Common myeloid progenitor, CD34-positive (primary cell): Measurements from ENCODE around the gene UPB1.
"Not testable (repeated sequence)": the region's sequence is repeated elsewhere in the genome, so short reads cannot be mapped to it uniquely, and the experiment has no call there.

ENCODE experiments used
- CTCF ChIA-PET: fragments of 350-600 bp; sonication (Branson Sonifier 250); formaldehyde crosslinking; loops from one replicate; lab custom pipeline; 2021; ENCODE audit warnings: antibody characterized with exemption; lab: Charles Lee
- POLR2A ChIA-PET: fragments of 350-600 bp; sonication (Branson Sonifier 250); formaldehyde crosslinking; loops from one replicate; lab custom pipeline; 2021; ENCODE audit warnings: antibody characterized with exemption; lab: Charles Lee
- DNase-seq, 3 donors: peaks; one replicate each; pipeline versions ENCODE4 v3.0.0 to v3.0.0-alpha.2; 2013
- H3K27ac ChIP-seq, 2 experiments: 1 replicate in 1 of 2; 2 replicates in 1 of 2; pipeline ENCODE4 v1.7.0; 2013; ENCODE audit warnings: inconsistent platforms in 2 of 2, low read length in 2 of 2, mild to moderate bottlenecking in 2 of 2, low read depth in 1 of 2, moderate library complexity in 1 of 2; ENCODE audit not compliant: severe bottlenecking in 2 of 2, insufficient read depth in 1 of 2, poor library complexity in 1 of 2
- H3K27me3 ChIP-seq, 5 experiments: replicated peaks in 2 of 5; 1 replicate in 3 of 5; 2 replicates in 2 of 5; pipeline versions ENCODE4 v1.6.1 to v1.7.0; 2013; ENCODE audit warnings: low read length in 4 of 5, mild to moderate bottlenecking in 2 of 5, moderate library complexity in 2 of 5, inconsistent platforms in 1 of 5; ENCODE audit not compliant: insufficient read depth in 5 of 5, control insufficient read depth in 4 of 5
- H3K36me3 ChIP-seq, 4 experiments: 1 replicate in 2 of 4; 2 replicates in 2 of 4; pipeline versions ENCODE4 v1.6.1 to v1.7.0; 2013; ENCODE audit warnings: low read length in 3 of 4, control low read depth in 1 of 4, mild to moderate bottlenecking in 1 of 4; ENCODE audit not compliant: control insufficient read depth in 4 of 4, insufficient read depth in 4 of 4
- H3K4me1 ChIP-seq, 4 experiments: 1 replicate in 3 of 4; 2 replicates in 1 of 4; pipeline versions ENCODE4 v1.6.1 to v1.7.1; 2013; ENCODE audit warnings: low read length in 3 of 4, mild to moderate bottlenecking in 3 of 4, control low read depth in 1 of 4, inconsistent platforms in 1 of 4, moderate library complexity in 1 of 4; ENCODE audit not compliant: control insufficient read depth in 4 of 4, insufficient read depth in 4 of 4; ENCODE audit errors: control extremely low read depth in 1 of 4
- H3K4me3 ChIP-seq, 7 experiments: 1 replicate in 4 of 7; 2 replicates in 3 of 7; pipeline versions ENCODE4 v1.5.1 to v1.7.0; 2013; ENCODE audit warnings: mild to moderate bottlenecking in 7 of 7, low read length in 6 of 7, moderate library complexity in 6 of 7, inconsistent platforms in 2 of 7, low read depth in 2 of 7, control low read depth in 1 of 7; ENCODE audit not compliant: insufficient read depth in 4 of 7, control insufficient read depth in 1 of 7; ENCODE audit errors: extremely low read depth in 1 of 7
- H3K9me3 ChIP-seq, 5 experiments: 1 replicate in 4 of 5; 2 replicates in 1 of 5; pipeline versions ENCODE4 v1.6.1 to v1.7.1; 2013; ENCODE audit warnings: low read length in 4 of 5, mild to moderate bottlenecking in 2 of 5, inconsistent platforms in 1 of 5, low read depth in 1 of 5, moderate library complexity in 1 of 5; ENCODE audit not compliant: control insufficient read depth in 4 of 5, insufficient read depth in 2 of 5; ENCODE audit errors: control extremely low read depth in 1 of 5
- WGBS: methylation state at CpG from one replicate; pipeline ENCODE4 v1.1.5; 2013; ENCODE audit not compliant: insufficient coverage; 5-methylcytosine and 5-hydroxymethylcytosine counted together

Gene UPB1

DNA sequence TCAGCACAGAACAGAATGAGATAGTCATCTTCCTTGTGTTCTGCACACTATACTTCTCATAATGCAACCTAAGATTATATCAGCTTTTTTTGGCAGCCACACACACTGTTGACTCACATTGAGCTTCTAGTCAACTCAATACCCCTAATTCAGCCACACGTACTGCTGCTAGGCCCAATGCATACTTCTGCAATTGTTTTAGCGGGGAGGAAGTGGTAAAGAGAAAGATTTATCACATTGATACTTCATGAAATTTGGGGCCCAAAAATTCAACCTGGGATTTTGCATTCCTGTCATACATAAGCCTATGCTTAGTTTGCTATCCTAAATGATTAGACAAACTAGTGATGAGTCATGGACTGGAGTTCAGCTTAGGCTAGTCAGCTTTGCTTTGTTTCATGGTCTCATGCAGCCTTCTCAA is 8.6 kb upstream of the UPB1 start:
- Histone ChIP-seq H3K4me1 (peaks cover 0 to 11% (median 5%) of the 10 kb centered on the region in 4 experiments), H3K4me3 (no peak overlapping the region), H3K27me3 (no peaks in the 10 kb centered on the region), H3K9me3 (no peaks in the 10 kb centered on the region), H3K27ac (no peak overlapping the region), H3K36me3 (no peaks in the 10 kb centered on the region)
- DNase-seq, result peak in 2 of 3 donors; percentile 86 to 90
- CTCF ChIA-PET, result interaction anchor here (0.6 to 2.9 kb wide), 8 partner anchors 14 to 65 kb away, joined by 3 to 14 read pairs (median 4); partner anchors contain the start of gene ADORA2A
- POLR2A ChIA-PET, result no interaction called here
- no CpG with 5 or more reads among the region's 2 CpGs for WGBS

DNA sequence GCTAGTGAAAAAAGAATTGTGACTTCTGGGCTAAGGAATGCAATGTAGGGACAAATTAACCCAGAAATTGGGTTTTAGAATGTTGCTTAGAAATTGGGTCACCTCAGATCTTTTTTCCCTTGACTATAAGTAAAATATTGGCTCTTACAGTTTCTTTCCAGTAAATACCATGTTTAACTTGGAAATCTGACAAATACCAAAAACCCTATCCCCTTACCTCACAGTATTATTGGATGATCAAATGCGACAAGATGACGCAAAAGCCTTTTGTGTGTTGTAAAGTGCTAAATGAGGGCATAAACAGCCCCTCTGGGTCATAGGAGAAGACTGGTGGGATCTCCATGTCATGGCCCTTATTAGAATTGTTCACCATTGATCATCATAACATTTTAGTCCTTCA is 6.1 kb upstream of the UPB1 start:
- Histone ChIP-seq H3K27me3 (peaks cover 0 to 13% (median 9%) of the 10 kb centered on the region in 5 experiments), H3K4me3 (no peak overlapping the region), H3K36me3 (no peaks in the 10 kb centered on the region), H3K4me1 (peaks cover 0 to 7% (median 3%) of the 10 kb centered on the region in 4 experiments), H3K9me3 (no peaks in the 10 kb centered on the region), H3K27ac (no peak overlapping the region)
- ChIA-PET CTCF (no interaction called here), POLR2A (no interaction called here)
- no CpG with 5 or more reads among the region's 2 CpGs for WGBS
- no peak for DNase-seq

DNA sequence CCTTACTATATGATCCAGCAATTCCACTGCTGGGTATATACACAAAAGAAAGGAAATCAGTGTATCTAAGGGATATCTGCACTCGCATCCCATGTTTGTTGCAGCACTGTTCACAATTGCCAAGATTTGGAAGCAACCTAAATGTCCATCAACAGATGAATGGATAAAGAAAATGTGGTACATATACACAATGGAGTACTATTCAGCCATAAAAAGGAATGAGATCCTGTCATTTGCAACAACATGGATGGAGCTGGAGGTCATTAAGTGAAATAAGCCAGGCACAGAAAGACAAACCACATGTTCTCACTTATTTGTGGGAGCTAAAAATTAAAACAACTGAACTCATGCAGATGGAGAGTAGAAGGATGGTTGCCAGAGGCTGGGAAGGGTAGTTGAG is 5.7 kb upstream of the UPB1 start:
- CTCF ChIA-PET, H3K27ac ChIP-seq, DNase-seq: not testable (repeated sequence)

DNA sequence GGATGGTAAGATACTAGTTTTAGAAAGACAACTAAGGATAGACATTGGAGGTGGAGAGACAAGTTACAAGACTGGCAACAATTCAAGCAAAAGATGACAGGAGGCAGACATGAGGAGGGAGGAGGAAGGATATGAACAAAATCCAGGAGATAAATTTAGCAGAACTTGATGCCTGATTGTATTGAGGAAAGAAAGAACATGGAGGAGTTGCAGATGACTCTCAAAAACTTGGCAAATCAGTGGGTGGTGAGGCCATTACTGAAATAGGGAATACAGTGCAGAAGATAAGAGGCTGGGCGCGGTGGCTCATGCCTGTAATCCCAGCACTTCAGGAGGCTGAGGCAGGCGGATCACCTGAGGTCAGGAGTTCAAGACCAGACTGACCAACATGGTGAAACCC is 2.7 kb upstream of the UPB1 start:
- Histone ChIP-seq H3K27ac (no peak overlapping the region), H3K4me1 (peaks cover 0 to 15% (median 10%) of the 10 kb centered on the region in 4 experiments), H3K9me3 (peaks cover 0 to 10% (median 0%) of the 10 kb centered on the region in 5 experiments), H3K4me3 (no peak overlapping the region), H3K27me3 (peaks cover 0 to 32% (median 18%) of the 10 kb centered on the region in 5 experiments), H3K36me3 (no peaks in the 10 kb centered on the region)
- ChIA-PET POLR2A (no interaction called here), CTCF (interaction anchor here (1.0 kb wide), 1 partner anchor 11 kb away, joined by 3 read pairs; no protein-coding TSS in a partner anchor)
- DNase-seq, result no peak
- no CpG with 5 or more reads among the region's 3 CpGs for WGBS

More for the DNA sequence above, 5.7 kb upstream of the UPB1 start:
- H3K4me3 ChIP-seq, H3K36me3 ChIP-seq, H3K9me3 ChIP-seq, POLR2A ChIA-PET: not testable (repeated sequence)
- Histone ChIP-seq H3K4me1 (peaks cover 2 to 11% (median 6%) of the 10 kb centered on the region in 4 experiments), H3K27me3 (peaks cover 0 to 17% (median 14%) of the 10 kb centered on the region in 5 experiments)
- WGBS, result no CpG with 5 or more reads among the region's 1 CpG

DNA sequence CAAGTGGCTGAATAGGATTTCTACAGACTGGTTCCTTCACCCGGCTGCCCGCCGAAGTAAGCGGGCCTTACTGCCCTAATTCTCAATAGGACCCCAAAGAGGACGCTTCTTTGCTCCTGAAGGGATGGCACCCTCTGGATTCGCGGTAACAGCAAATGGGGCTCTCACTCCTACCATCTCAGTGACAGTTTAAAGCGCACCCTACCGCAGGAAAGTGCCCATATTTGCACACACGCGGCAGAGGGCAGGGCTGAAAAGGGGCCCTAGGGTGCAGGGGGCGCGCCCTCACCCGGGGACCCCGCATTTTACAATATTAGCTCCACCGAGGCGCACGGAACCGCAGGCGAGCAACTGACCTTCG is 985 bp upstream of the UPB1 start:
- POLR2A ChIA-PET, result no interaction called here
- Histone ChIP-seq H3K27ac (no peak overlapping the region), H3K36me3 (no peaks in the 10 kb centered on the region), H3K4me3 (peak overlapping the region in 2 of 7 experiments; percentile 32 to 47), H3K9me3 (peaks cover 0 to 10% (median 0%) of the 10 kb centered on the region in 5 experiments), H3K4me1 (peaks cover 6 to 31% (median 21%) of the 10 kb centered on the region in 4 experiments), H3K27me3 (peaks cover 0 to 32% (median 18%) of the 10 kb centered on the region in 5 experiments)
- CTCF ChIA-PET, result interaction anchor here (1.3 kb wide), 1 partner anchor 8 kb away, joined by 4 read pairs; no protein-coding TSS in a partner anchor
- 56% methylated on average over 21 of the region's 21 CpGs for WGBS
- peak in 1 of 3 donors; percentile 12 for DNase-seq

DNA sequence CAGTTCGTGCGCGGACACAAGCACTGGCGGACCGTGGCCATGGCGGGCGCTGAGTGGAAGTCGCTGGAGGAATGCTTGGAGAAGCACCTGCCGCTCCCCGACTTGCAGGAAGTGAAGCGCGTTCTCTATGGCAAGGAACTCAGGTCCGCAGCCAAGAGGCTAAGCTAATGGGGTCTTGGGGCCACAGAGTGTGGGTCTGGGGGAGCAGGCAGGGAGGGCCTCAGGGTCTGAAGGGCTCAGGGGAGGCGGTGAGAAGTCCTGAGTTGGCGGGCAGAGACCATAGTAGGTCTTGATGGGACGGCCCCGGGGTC is 188 bp downstream of the UPB1 start:
- DNase-seq, result no peak
- Histone ChIP-seq H3K36me3 (no peaks in the 10 kb centered on the region), H3K27ac (no peak overlapping the region), H3K27me3 (peaks cover 0 to 32% (median 18%) of the 10 kb centered on the region in 5 experiments), H3K4me1 (peaks cover 6 to 31% (median 21%) of the 10 kb centered on the region in 4 experiments), H3K9me3 (peaks cover 0 to 10% (median 0%) of the 10 kb centered on the region in 5 experiments), H3K4me3 (no peak overlapping the region)
- CTCF ChIA-PET, result interaction anchor here (0.6 kb wide), 1 partner anchor 220 kb away, joined by 3 read pairs; no protein-coding TSS in a partner anchor
- POLR2A ChIA-PET, result no interaction called here
- 94% methylated on average over 15 of the region's 17 CpGs for WGBS

DNA sequence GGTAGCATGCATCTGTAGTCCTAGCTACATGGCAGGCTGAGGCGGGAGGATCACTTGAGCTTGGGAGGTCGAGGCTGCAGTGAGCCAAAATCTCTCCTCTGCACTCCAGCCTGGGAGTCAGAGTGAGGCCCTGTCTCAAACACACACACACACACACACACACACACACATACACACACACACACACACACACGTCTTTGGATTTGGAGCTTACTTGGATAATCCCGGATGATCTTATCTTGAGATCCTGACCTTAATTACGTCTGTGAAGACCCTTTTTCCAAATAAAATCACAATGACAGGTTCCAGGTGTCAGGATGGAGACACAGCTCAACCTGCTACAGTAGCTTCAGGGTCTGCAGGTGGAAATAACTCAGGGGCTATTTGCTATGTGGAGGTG is 1.1 kb downstream of the UPB1 start:
- Histone ChIP-seq H3K27ac (no peak overlapping the region), H3K4me3 (no peak overlapping the region), H3K27me3 (peaks cover 0 to 32% (median 18%) of the 10 kb centered on the region in 5 experiments), H3K4me1 (peaks cover 6 to 31% (median 21%) of the 10 kb centered on the region in 4 experiments), H3K36me3 (no peaks in the 10 kb centered on the region), H3K9me3 (peaks cover 0 to 10% (median 0%) of the 10 kb centered on the region in 5 experiments)
- WGBS, result no CpG with 5 or more reads among the region's 5 CpGs
- no peak for DNase-seq
- CTCF ChIA-PET, result interaction anchor here (0.6 to 2.9 kb wide), 5 partner anchors 46 to 104 kb away, joined by 3 to 13 read pairs (median 3); partner anchors contain the start of gene ADORA2A
- POLR2A ChIA-PET, result no interaction called here
